Activated T-cell treated with anti-CD3 and anti-CD28 coated beads, Interleukin-2, amount 50 U/mL, for 48 hours (primary cell): ENCODE results near the gene MACIR.
"Not testable (repeated sequence)": the region's sequence is repeated elsewhere in the genome, so short reads cannot be mapped to it uniquely, and the experiment has no call there.

Experiments
- DNase-seq, 2 experiments: peaks; one replicate each; pipeline ENCODE4 v3.0.0-alpha.2; 2020

The MACIR gene, protein sequence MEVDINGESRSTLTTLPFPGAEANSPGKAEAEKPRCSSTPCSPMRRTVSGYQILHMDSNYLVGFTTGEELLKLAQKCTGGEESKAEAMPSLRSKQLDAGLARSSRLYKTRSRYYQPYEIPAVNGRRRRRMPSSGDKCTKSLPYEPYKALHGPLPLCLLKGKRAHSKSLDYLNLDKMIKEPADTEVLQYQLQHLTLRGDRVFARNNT

DNA sequence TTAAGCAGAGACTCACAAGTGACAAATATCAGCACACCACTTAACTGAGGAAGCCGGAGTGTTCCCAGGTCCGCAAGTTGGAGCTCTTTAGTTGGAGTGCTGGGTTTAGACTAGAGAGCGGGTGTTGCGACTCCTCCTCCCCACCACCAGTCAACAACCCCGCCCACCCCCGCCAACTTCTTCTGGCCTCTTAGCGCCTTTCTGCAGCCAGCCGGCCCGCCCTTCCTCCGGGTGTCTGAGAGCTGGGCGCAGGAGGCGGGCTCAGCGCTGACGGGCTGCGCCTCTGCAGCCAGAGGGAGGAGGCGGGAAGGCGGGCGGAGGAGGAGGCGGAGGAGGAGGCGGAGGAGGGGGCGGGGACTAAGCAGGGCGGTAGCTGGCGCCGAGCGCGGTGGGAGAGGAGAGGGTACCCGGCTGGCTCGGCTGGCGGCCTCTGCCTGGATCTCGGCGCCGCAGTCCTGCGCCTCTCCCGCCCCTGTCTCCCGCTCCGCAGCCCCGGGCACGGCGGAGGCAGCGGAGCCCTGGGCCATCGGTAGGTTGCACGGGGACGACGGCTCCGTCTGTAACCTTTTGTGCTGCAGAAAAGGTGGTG is at the start of gene MACIR:
MACIR (plus strand) TSS at position 396 of the 589 bp plus-strand sequence. CDS start 17,157 bp downstream, outside the sequence.
- DNase-seq = peak; percentile 92

DNA sequence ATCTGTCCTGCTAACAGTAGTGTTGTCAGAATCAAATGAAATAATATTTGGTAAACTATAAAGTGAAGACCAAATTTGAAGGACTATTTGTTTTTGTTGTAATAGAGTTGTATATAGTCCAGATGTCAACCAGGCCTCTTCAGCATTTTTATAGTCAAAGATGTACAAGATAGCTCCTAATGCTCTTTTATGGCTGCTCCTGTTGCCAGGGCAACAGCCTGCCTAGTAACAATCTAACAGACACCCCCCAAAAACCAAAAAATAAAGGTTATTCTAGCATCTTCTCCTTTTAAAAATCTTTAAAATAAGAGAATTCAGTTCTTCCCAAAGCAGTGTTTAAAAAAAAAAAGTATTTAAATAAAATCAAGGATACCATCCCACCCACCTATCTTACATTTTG is 49.5 kb upstream of the MACIR start:
- no peak for DNase-seq

DNA sequence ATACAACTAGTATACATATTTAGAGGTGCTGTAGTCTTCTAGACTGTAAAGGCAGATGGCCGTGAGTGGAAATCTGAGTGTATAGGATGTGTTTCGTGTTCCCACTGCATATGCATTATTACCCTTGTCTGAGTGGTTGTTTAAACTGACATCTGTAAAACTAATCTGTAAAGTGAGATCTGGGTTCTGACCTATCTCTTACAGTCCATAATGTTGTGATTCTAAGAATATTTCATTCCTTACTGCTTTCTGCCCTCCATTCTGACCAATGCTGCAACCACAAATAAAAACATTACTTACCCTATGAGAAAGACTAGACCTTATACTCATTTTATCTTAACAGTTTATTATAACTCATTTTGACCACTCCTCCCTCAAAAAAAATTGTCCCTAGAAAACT is 47.6 kb upstream of the MACIR start:
- DNase-seq = no peak

DNA sequence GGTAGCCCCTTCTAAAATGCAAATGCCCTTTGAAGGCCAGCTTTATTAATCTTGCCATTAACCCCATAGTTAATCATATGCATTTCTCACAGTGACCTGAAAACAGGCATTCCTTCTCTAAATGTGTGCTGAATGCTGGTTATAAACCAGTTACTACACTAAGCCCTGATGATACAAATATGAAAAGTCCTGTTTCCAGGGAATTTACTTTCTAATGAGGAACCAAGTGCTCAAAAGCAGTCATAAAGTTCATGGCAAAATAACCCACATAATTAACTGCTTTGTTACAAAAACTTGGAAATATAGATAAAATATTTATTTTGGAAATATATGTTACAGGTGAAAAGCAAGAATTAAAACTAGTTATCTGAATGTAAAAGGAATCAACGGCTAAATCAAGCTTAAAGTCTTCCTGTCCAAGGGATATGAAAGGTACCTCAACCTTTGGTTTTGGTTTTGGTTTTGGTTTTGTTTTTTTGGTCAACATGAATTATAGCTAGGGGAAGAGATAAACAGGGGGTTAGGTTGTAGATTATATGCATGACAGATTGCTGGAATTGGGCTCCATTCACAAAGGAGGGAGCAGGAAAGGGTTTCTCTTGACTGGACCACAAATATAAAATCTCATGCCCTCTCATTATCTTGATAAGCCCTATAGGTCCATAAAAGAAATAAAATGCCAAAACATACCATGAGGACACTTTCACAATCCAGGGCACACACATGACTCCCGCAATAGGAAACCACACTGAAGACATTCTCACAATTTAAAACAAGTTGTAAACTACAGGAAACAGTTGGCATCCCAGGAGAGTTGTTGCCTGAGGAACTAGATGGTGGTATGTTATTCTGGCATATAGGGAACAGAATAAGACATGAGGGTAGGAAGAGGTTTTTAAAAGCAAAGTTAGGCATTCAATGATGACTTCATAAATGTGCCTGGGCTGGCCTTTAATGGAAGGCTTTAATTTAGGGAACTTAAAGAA is 46.7 kb upstream of the MACIR start:
- no peak for DNase-seq

DNA sequence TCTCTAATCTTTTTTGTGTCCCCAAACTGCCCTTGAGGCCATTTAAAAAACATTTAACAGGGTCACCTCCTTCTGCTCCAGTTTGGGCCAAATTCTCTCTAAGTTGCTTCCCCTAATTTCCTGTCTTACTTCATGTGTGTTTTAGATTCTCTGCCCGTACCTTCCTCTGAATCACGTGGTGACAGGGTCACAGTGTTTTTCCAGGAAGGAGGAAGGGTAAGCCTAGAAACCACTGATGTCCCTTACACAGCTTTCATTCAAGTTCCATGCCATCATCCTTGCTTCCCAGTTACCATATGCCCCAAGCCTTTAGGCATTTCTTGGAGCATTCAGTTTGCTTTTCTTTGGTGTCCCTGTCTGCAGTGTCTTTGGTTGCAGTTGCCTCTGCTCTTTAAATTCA is 42.4 kb upstream of the MACIR start:
- no peak for DNase-seq

DNA sequence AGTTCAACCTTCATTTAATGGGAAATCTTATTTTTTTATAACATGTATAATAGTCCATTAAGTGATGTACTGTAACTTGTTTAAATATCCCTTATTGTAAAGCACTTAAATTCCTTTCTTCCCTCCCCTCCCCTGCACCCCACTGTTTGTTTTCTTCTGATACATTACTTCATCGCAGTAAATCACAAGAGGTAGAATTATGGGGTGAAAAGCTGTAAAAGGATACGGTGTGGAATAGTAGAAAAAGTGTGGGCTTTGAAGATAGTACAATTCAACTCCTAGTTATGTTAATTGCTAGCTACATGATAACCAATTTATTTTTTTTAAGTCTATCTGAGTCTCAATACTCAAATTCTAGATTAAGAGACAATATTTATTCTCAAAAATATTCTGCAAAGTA is 41.9 kb upstream of the MACIR start:
- DNase-seq = no peak

DNA sequence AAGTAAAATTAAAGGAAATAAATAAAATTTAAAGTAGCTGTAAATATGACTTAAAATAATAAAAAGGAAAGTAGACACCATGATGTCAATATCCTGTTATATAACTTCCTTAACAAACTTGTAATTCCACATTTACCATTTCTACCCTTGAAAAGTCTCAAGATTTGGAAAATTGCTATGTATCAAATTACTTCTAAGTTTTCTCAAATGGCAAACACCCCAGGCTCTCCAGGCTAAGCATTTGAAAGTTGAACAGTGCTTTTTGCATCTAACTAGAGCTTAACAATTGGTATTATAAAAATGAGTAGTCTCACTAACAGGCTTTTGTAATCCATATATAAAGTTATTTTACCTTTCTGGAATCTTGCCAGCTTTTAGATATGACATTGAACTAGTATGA is 41.5 kb upstream of the MACIR start:
- DNase-seq = no peak

DNA sequence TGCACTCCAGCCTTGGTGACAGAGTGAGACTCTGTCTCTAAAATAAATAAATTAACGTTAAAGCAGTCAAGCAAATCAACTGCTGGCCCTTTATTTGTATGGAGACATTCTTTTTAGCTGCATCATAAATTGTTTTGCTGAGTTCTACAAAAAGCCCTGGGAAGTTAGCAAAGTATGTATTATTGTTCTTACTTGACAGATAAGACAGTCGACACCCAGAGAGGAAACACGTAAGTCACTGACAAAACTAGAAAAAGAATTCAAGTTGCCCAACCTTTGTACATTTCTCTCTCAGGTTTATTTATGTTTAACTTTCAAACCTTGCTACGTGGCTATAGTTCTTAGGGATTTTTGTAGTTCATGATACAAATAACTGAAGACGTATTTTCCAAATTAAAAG is 40.4 kb upstream of the MACIR start:
- DNase-seq = no peak

DNA sequence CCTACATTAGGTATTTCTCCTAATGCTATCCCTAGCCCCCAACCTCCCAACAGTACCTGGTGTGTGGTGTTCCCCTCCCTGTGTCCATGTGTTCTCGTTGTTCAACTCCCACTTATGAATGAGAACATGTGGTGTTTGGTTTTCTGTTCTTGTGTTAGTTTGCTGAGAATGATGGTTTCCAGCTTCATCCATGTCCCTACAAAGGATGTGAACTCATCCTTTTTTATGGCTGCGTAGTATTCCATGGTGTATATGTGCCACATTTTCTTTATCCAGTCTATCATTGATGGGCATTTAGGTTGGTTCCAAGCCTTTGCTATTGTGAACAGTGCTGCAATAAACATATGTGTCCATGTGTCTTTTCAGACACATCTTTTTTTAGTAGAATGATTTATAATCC is 39.5 kb upstream of the MACIR start:
- not testable (repeated sequence) for DNase-seq

DNA sequence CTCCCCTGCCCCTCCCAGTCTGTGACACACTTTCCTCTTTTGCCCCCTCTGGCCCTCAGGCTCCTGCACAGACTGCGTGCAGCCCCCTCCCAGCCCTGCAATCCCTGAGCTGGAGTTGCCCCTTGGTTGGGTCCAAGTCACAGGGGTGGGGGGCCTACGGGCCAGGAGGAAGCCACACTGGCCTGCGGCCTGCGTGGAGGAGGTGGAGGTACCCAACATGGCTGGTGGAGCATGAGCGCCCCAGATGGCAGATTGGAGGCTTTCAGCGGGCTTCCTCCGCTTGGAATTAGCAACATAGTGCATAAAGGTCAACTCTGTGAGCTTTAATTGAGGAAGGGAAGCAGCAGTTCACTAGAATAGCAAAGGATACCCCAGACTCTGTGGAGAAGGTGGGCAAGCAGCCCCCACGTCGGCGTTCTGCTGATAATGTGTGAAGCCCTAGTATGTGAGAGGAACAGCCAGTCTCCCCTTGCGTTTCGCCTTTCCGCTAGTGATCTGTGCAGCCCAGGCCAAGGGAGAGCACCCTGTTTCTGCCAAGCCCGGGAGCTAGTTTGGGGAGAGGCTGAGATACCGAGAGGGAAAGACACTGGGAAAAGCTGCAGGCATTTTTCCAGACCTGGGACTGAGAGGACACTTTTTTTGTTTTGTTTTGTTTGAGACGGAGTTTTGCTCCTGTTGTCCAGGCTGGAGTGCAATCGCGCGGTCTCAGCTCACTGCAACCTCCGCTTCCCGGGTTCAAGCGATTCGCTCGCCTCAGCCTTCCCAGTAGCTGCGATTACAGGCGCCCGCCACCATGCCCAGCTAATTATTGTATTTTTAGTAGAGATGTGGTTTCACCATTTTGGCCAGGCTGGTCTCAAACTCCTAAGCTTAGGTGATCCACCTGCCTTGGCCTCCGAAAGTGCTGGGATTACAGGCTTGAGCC is 35.3 kb upstream of the MACIR start:
- no peak for DNase-seq

DNA sequence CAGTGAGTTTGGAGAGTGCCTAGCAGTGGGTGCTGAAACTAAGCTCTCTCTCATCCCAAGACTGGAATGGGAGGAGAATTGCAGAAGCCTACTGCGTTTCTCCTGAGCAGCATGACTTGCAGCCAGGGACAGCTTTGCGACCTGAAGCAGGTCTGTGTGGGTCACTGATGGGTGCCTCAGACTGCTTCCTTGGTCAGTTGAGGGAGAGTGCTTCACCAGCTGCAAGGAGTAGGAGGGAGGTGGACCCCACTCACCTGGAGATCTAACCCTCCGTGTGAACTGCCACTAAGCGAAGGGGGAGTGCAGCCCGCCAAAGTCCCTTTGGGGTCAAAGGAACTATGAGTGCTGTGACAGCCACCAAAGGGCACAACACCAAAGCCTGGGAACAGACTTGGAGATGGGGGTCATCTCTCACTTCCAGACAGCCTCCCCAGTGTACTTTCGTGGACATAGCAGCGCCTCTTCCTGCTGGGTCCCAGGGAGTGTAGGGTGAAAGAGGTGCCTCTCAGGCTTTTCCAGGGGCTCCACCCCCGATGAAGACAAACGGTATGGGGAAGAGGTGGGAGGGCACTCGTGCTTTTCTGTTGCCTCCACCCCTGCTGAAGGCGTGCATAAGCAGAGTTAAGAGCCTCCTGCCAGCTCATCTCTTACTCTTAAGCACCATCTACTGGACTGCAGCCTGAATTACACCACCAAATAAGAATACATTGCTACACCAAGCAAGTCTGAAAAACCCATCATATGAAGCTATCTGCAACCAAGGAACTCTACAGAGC is 34.3 kb upstream of the MACIR start:
- peak; percentile 30 to 43 for DNase-seq

DNA sequence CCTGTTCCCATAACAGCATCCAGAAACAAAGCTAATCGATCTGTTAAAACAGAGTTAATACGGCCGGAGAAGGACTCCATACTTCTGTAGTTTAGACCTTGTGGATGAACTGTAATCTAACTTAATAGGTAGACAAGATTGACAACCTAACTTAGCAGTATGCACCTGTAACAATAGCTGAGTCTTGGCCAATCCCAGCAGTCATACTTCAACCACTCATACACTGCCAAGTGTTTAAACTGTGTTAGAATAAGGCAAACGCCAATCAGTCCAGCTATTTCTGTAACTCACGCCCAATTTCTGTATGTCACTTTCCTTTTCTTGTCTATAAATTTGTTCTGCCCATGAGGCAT is 33.7 kb upstream of the MACIR start:
- DNase-seq = no peak

DNA sequence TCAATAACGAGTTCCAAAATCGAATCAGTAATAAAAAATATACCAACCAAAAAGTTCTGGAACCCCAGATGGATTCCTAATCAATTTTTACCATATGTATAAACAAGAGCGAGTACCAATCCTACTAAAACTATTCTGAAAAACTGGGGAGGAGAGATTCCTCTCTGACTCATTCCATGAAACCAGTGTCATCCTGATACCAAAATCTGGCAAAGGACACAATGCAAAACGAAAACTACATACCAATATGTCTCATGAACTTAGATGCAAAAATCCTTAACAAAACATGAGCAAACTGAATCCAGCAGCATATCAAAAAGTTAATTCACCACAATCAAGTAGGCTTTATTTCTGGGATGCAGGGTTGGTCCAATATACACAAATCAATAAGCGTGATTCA is 30.5 kb upstream of the MACIR start:
- DNase-seq = no peak

DNA sequence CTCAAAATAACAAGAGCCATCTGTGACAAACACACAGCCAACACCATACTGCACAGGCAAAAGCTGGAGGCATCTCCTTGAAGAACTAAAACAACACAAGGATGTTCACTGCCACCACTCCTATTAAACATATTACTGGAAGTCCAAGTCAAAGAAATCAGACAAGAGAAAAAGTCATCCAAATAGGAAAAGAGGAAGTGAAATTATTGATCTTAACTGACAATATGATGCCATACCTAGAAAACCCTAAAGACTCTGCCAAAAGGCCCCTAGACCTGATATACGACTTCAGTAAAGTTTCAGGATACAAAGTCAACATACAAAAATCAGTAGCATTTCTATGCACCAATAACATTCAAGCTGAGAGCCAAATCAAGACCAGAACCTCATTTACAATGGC is 30.0 kb upstream of the MACIR start:
- no peak for DNase-seq

DNA sequence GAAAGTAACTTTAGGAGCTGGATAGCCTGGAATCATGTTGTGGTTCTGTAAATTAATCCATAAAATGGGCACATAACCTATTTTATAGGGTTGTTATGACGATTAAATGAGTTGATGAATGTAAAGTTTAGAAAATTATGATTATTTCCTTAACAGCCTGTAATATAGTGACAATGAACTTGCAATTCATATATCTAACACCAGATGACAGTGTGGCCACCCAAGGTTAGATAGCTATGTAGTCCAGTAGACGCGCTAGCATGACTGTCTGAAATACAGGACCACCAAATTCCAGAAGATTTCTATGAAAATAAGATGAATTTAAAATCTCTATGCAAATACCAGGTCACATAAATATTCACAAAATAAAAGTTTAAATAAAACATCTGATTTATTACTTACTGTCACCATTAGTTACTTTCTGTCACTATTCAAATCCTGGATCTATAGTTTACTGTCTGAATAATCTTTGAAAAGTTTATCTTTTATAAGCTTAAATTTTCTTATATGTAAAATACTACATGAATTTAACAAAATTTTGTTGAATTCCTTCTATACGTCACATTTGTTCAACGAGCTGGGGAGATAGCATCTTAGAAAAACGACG is 26.1 kb upstream of the MACIR start:
- DNase-seq = no peak

DNA sequence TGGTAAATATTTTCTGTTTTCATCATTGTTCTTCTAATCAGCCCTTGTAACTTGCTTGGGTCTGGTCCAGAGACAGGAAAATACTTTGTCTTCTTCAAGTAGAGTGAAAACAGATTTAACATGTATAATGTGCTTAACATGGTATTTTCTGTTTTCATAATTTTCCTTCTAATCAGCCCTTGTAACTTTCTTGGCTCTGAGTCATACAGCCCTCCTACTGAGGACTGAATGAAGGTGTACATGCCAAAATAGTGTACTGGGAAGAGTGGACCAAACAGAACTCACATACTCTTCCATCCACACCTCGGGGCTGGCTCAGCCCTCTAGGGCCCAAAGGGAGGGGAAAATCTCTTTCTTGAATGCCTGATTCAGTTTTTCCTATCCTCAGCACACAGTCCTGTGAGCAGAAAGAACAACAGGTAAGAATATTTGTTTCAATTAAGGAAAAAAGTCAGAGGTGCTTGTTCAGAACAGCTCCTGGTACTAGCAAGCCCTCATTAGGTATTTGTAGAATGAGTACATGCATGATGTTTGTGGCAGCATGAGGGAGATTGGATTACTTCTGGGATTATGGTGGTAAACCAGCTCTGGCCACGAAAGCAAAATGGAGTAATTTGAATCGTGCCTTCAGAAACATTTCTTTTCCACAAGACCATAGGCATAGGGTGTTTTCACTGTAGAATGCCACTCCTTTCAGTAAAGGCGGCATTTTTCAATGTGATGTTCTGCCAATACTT is 24.2 kb upstream of the MACIR start:
- DNase-seq = no peak

DNA sequence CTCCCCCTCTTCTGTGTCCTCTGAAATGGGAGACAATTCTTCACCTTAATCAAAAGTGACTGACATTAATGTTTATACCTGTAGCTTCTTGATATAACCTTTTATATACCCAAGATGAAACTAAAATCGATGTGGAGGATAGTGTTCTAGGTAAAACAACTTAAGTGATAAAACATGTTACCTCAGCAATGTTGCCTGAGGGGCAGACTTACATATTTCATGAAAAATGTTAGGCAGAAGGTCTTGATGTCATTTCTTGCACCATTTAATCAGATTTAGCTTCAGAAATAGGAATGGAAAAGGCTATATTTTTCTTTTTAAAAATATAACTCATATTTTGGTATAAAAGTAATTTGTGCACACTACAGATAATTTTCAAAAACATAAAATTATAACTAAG is 22.7 kb upstream of the MACIR start:
- no peak for DNase-seq

DNA sequence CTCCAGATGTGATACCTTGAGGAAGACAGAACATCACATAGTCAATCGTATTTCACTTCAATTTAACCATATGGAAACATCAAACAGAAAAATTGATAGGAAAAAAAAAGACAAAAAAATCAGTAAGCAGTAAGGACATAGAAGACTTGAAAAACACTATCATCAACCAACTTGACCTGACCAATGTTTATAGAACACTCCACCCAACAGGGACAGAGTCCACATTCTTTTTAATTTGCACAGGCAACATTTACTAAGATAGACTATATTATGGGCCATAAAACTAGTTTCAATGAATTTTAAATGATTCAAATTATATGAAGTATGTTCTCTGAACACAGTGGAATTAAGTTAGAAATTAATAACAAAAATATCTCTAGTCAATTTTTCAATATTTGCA is 20.8 kb upstream of the MACIR start:
- DNase-seq = no peak

DNA sequence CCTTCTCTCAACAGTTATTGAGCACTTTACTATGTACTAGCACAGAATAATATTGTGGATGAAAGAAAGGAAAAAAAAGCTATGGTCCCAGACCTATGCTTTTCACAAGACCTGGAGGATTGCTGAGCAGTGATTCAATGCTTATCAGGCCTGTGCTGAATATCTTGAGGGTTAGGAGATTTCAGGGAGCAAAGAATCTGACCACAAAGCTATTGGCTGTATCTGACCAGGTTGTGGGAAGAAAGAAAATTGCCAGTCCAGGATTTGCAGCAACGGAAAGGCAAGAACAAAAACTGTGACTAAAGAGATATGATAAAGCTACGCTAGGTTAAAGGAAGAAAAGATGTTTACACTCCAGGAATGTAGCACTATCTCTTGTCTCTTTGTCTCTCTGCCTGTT is 14.9 kb upstream of the MACIR start:
- DNase-seq = no peak

DNA sequence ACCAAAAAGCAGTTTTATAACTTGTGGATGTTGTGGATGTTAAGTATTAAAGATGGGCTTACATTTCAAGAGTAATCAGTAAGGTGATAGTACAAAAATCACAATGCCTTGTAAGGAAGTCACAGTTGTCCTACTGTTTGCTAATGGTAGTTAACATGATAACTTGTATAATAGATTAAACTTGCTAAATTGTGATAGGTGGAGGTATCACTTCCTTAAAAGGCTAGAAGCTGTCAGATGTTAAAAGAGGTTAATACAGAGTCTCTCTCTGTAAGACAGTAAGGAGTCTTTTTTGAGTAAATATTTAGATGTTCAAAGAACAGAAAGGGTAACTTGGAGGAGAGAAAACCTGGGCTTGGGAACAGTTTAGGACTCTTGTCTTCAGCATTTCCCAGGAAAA is 14.2 kb upstream of the MACIR start:
- DNase-seq = no peak

DNA sequence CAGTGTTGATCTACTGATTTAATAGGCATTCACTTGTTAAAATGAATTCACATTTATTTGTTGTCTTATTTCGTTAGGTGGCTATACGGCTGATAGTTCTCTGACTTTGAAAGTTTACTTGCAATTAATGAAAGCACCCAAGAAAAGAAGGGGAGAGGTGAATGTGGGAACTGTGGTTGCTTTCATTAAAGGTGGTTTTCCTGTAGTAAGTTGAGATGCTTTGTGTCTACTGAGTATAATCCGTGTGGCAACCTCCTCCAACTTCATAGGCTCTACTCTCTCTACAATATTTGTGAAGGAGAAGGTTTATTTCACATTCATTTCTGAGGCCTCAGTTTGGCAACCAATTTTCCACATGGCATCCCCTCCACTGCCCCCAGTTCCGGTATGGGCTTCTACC is 12.8 kb upstream of the MACIR start:
- DNase-seq = no peak
